GM18499 (cell line): Measurements from ENCODE around the gene CKS2.

Experiments
- ATAC-seq: cut with Tn5 transposase; IDR thresholded peaks from one replicate; pipeline ENCODE4 v1.9.1; 2021; ENCODE audit warnings: moderate number of reproducible peaks; ENCODE audit not compliant: insufficient read depth, unreplicated experiment

The CKS2 gene

GRCh38 chr9:89363311-89363670 lies 52.3 kb downstream of the CKS2 start:
- ATAC-seq = no peak

GRCh38 chr9:89363921-89364665 lies 53.1 kb downstream of the CKS2 start:
- ATAC-seq = no peak

DNA sequence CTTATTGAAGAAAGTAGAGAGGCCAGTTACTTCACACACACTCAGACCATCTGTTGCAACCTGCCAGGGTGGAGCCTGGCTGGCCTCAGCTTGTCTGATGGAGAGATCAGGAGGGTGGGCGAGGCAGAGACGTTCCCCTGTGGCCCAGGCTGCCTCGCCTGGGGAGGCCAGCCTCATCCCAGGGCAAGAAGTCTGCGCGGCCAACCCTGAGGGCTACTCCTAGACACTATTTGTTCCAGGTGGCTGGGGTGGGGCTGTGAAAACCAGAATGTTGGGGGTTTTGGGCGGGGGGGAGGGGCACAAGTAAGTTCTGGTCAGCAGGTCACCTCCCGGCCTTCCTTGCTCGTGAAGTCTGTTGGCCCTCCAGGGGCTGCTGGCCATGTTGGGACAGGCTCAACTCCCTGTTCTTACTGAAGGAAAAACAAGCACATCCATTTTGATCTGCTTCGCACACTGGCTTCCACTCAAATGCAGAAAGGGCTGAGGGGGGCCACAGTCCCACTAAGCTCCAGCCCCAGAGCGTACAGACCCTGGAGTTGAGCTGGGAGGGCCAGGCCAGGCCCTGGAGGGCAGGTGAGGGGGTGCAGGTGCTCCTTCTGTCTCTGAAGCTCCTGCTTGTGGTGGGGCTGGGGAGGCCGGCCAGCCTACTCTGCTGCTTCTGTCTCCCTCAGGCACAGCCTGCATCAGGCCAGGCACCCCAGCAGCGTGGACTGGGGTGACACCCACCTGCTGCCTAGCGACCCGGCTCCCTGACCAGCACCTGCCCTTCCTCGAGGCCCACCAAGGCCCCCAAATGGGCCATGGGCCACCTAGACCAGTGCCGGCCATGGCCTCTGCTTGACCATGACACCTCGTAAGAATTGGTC lies 53.9 kb downstream of the CKS2 start:
- ATAC-seq = no peak

DNA sequence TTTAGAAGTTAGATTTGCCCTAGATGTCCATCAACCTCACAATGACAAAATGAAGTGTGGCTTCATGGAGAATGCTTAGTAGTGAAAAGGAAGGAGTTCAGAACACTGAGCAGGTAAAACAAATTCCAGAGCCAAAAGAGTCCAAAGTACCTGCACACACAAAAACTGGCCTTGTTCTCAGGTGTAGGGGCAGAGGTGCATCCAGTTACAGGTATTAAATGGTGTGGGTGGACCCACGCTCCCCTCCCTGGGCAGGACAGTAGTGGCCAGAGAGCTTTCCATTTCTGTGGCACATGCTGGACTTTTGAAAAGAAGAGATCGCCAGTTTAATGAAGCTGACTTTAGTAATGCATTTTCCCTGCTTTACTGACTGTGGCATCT lies 54.5 kb downstream of the CKS2 start:
- ATAC-seq = no peak
